Thymus (tissue), 11 donors: ENCODE results near the gene UCK2. TPM values are rescaled to one million over a fixed set of nuclear protein-coding genes. Genes with fewer than 3 reads are reported as not detected.
A peak's percentile ranks its signal among the peaks of the same experiment; 100 is the strongest.

Source experiments
- DNase-seq, 9 donors: peaks; one replicate each; pipeline ENCODE4 v3.0.0-alpha.2; 2013; ENCODE audit warnings: low spot score in 9 of 9, low read depth in 6 of 9, missing footprints in 1 of 9
- H3K27ac ChIP-seq, 2 donors: one replicate each; pipeline ENCODE4 v1.5.1; 2013; ENCODE audit warnings: control low read depth in 1 of 2, low read depth in 1 of 2, low read length in 1 of 2, mild to moderate bottlenecking in 1 of 2, moderate library complexity in 1 of 2
- H3K27me3 ChIP-seq, 2 donors: one replicate each; pipeline ENCODE4 v1.5.1; 2013; ENCODE audit warnings: low read length in 1 of 2; ENCODE audit not compliant: control insufficient read depth in 2 of 2, insufficient read depth in 1 of 2
- H3K36me3 ChIP-seq, 2 donors: one replicate each; pipeline ENCODE4 v1.5.1; 2013; ENCODE audit warnings: low read length in 1 of 2, mild to moderate bottlenecking in 1 of 2, moderate library complexity in 1 of 2; ENCODE audit not compliant: control insufficient read depth in 2 of 2, insufficient read depth in 2 of 2
- H3K4me1 ChIP-seq, 2 donors: one replicate each; pipeline ENCODE4 v1.5.1; 2013; ENCODE audit warnings: low read length in 2 of 2; ENCODE audit not compliant: control insufficient read depth in 2 of 2, insufficient read depth in 2 of 2
- H3K4me3 ChIP-seq, 2 donors: one replicate each; pipeline ENCODE4 v1.5.1; 2013; ENCODE audit warnings: low read length in 2 of 2, control low read depth in 1 of 2, mild to moderate bottlenecking in 1 of 2
- H3K9me3 ChIP-seq, 2 donors: one replicate each; pipeline ENCODE4 v1.5.1; 2013; ENCODE audit warnings: low read length in 1 of 2, mild to moderate bottlenecking in 1 of 2; ENCODE audit not compliant: control insufficient read depth in 2 of 2, insufficient read depth in 1 of 2
- WGBS: extraction: QIAGEN DNeasy Blood & Tissue Kit; methylation state at CpG from one replicate; pipeline ENCODE4 v1.1.7; 2013; 5-methylcytosine and 5-hydroxymethylcytosine counted together
- polyA plus RNA-seq: library from polyadenylated mRNA; stranded (reverse); fragments of 200-250 nt; gene quantifications from one replicate; pipeline ENCODE4 v1.2.3, GENCODE V29; 2013
- total RNA-seq: library from RNA; stranded (reverse); fragments of 120-200 nt; gene quantifications from one replicate; pipeline ENCODE4 v1.2.4, GENCODE V29; 2013
- donor health status: healthy.

The UCK2 gene
- total and polyA plus RNA-seq, 2 donors, result 13.2 to 32.6 TPM

GRCh38 chr1:165896277-165896676 is 68.9 kb downstream of the UCK2 start:
- H3K36me3 ChIP-seq, result peaks cover 13 to 29% of the 10 kb centered on the region in 2 donors
- H3K27ac ChIP-seq, result no peak overlapping the region
- peaks cover 3 to 14% of the 10 kb centered on the region in 2 donors for H3K4me1 ChIP-seq

GRCh38 chr1:165897326-165898303 is 70.2 kb downstream of the UCK2 start:
- 87% methylated on average over 12 of the region's 12 CpGs for WGBS
- Histone ChIP-seq H3K9me3 (no peaks in the 10 kb centered on the region), H3K27ac (no peak overlapping the region), H3K4me3 (no peak overlapping the region), H3K27me3 (no peaks in the 10 kb centered on the region), H3K4me1 (peaks cover 3 to 16% of the 10 kb centered on the region in 2 donors), H3K36me3 (peaks cover 13 to 23% of the 10 kb centered on the region in 2 donors)
- no peak for DNase-seq

More at GRCh38 chr1:165896277-165896676, 68.9 kb downstream of the UCK2 start:
- Histone ChIP-seq H3K9me3 (no peaks in the 10 kb centered on the region), H3K4me3 (no peak overlapping the region), H3K27me3 (no peaks in the 10 kb centered on the region)
- WGBS, result 97% methylated on average over 10 of the region's 10 CpGs
- no peak for DNase-seq

DNA sequence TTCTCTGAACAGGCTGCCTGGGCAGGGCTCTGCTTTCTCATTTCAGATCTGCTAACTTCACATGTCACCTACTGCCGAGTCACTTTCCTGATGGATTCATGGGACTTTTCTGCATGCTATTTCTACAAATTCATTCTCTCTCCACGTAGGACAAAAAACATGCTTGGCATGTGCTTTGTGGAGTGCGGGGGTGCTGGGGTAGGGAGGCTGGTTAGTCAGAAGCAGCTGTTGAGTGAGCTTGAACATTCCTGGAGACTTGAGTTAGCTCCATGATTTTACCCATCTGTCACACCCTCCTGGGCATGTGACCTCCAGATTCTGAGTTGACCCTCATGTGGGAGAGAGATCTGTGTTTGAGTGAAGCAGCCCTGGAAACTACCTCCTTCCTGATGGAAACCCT is 71.4 kb downstream of the UCK2 start:
- H3K4me1 ChIP-seq, result peaks cover 3 to 16% of the 10 kb centered on the region in 2 donors
- H3K9me3 ChIP-seq, result no peaks in the 10 kb centered on the region
- WGBS, result 94% methylated on average over 3 of the region's 3 CpGs
- no peak overlapping the region for H3K4me3 ChIP-seq
- H3K36me3 ChIP-seq, result peaks cover 15 to 35% of the 10 kb centered on the region in 2 donors
- H3K27me3 ChIP-seq, result no peaks in the 10 kb centered on the region
- H3K27ac ChIP-seq, result no peak overlapping the region
- DNase-seq, result no peak

DNA sequence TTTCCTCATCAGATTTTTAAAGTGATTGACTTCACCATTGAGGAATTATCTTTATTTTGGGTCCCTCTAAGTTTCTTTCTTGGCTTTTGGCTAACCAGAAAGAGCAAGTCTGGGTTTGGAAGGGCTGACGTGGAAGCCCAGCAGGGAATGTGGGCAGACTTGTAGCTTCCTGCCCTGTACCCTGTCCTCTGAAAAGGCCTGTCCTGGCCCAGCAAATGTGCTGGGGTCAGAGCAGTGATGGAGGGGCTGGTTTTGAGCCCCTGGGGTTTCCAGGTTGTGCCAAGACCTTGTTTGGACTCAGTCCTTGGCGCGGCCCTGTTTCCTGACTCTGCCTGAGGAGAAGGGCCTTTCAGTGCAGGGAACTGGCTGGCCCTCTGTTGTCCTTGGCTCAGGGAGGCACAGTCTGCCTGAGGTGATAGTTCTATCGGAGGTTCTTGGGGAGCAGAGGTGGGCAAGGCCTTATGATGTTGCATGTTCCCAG is 72.1 kb downstream of the UCK2 start:
- WGBS, result 92% methylated on average over 4 of the region's 4 CpGs
- Histone ChIP-seq H3K27ac (no peak overlapping the region), H3K4me1 (peaks cover 3 to 16% of the 10 kb centered on the region in 2 donors), H3K4me3 (no peak overlapping the region), H3K9me3 (no peaks in the 10 kb centered on the region), H3K27me3 (no peaks in the 10 kb centered on the region), H3K36me3 (peaks cover 15 to 36% of the 10 kb centered on the region in 2 donors)
- no peak for DNase-seq

DNA sequence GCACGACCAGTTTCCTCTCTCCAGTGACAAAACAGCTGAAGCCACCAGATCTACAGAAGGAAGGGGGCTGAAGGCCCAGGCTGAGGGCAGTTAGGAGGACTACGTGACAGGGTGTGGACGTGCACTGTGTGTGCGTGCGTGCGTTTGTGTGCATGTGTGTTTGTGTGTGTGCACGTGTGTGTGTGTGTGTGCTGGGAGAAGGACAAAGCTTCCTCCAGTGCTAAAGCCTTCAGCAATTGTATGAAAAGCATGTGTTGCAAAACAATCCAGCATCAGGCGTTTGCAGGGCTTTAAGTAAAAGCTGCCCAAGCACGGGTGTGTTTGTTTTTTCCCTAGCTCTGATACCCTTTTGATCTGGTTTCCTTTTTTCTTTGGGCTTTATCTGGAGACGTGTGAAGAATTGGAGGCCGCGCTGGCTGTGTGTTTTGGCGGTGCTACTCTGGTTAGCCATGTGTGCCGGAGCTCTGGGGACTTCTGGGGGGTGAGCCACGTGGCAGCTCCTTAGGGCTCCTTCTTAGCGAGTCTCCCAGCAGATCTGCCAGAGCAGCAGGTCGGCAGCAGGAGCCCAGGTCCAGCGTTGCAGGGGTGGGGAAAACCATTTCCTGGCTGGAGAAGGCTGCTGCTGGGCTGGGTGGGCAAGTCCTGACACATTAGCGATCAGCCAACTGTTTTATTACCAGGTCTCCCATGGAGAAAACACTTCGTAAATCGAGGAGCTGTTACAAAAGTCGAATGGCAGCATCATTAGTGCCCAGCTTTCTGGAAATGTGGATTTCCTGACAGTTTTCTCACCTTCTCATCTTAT is 73.4 kb downstream of the UCK2 start:
- no peak for DNase-seq
- no peaks in the 10 kb centered on the region for H3K27me3 ChIP-seq
- WGBS, result 64% methylated on average over 22 of the region's 22 CpGs
- H3K9me3 ChIP-seq, result no peaks in the 10 kb centered on the region
- peaks cover 11 to 37% of the 10 kb centered on the region in 2 donors for H3K36me3 ChIP-seq
- H3K4me3 ChIP-seq, result no peak overlapping the region
- H3K27ac ChIP-seq, result peak overlapping the region in 1 of 2 donors; percentile 5
- peaks cover 3 to 16% of the 10 kb centered on the region in 2 donors for H3K4me1 ChIP-seq

- 98% methylated on average over 4 of the region's 4 CpGs for WGBS
- H3K36me3 ChIP-seq, result peaks cover 7 to 36% of the 10 kb centered on the region in 2 donors
- H3K27me3 ChIP-seq, result no peaks in the 10 kb centered on the region
- DNase-seq, result no peak
- H3K27ac ChIP-seq, result no peak overlapping the region
- no peaks in the 10 kb centered on the region for H3K9me3 ChIP-seq
- H3K4me3 ChIP-seq, result no peak overlapping the region
- H3K4me1 ChIP-seq, result peaks cover 3 to 16% of the 10 kb centered on the region in 2 donors
These were observed 75.2 kb downstream of the UCK2 start for GRCh38 chr1:165902565-165902964.

DNA sequence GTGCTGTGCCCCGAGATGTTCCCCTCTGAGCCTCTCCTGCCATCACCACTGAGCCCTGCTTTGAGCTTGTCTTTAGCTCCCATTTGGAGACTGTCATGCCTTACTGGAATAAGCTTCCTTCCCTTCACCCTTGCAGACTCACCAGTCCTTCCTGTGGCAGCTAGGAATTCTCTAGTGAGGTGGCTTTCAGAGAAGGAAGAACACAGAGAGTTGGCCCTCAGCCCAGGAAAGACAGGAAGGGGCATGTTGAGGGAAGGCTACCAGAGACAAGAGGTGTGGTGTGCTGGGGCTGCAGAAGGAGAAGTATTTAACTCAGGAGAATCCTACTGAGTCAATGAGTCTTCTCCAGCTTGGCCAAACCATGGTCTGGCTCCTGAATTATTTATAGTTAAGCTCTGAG is 76.3 kb downstream of the UCK2 start:
- Histone ChIP-seq H3K4me1 (peaks cover 3 to 16% of the 10 kb centered on the region in 2 donors), H3K27me3 (no peaks in the 10 kb centered on the region), H3K36me3 (peaks cover 8 to 43% of the 10 kb centered on the region in 2 donors), H3K9me3 (no peaks in the 10 kb centered on the region), H3K4me3 (no peak overlapping the region), H3K27ac (no peak overlapping the region)
- 90% methylated on average over 1 of the region's 1 CpG for WGBS
- DNase-seq, result no peak

DNA sequence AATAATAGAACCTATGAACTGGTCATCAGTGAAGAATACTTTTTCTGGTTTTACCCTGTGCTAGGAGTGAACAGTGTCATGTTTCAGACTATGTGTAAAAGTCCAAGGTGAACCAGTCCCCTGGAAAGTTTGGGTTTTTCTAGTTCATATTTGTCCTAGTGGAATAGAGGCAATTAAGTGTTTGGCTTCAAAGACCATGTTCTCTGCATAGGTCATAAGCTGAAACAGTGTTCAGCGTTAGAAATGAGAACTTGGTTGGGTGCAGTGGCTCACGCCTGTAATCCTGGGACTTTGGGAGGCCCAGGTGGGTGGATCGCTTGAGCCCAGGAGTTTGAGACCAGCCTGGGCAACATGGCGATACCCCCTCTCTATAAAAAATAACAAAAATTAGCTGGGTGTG is 77.5 kb downstream of the UCK2 start:
- peaks cover 8 to 47% of the 10 kb centered on the region in 2 donors for H3K36me3 ChIP-seq

More for the DNA sequence above, 77.5 kb downstream of the UCK2 start:
- H3K27me3 ChIP-seq, result no peaks in the 10 kb centered on the region
- no peaks in the 10 kb centered on the region for H3K9me3 ChIP-seq
- 97% methylated on average over 4 of the region's 4 CpGs for WGBS
- H3K4me3 ChIP-seq, result no peak overlapping the region
- H3K27ac ChIP-seq, result no peak overlapping the region
- DNase-seq, result no peak
- H3K4me1 ChIP-seq, result peaks cover 3 to 14% of the 10 kb centered on the region in 2 donors
